SK-N-SH treated with all-trans-retinoic acid at 6 μM for 48 hours (cell line): ENCODE results near the gene UNC5CL.

Experiments used
- ARNTL ChIP-seq: fragments of 450-650 bp; formaldehyde crosslinking; IDR thresholded peaks from 2 replicates; pipeline ENCODE4 v1.5.0; 2020; ENCODE audit warnings: low read depth, mild to moderate bottlenecking, moderate library complexity, borderline replicate concordance
- CSDC2 ChIP-seq: fragments of 250-450 bp; sonication (Bioruptor Pico); IDR thresholded peaks from 2 replicates; pipeline ENCODE4 v1.5.0; 2020; ENCODE audit warnings: mild to moderate bottlenecking, moderate library complexity
- OSR1 ChIP-seq: fragments of 250-450 bp; sonication (Bioruptor Pico); IDR thresholded peaks from 2 replicates; pipeline ENCODE4 v1.8.0; 2022; ENCODE audit warnings: moderate library complexity, mild to moderate bottlenecking, inconsistent platforms
- TCF4 ChIP-seq: fragments of 250-450 bp; sonication (Bioruptor Pico); IDR thresholded peaks from 2 replicates; pipeline ENCODE4 v1.8.0; 2021; ENCODE audit warnings: mild to moderate bottlenecking, moderate library complexity, borderline replicate concordance
- ZC3H10 ChIP-seq: fragments of 250-450 bp; sonication (Bioruptor Pico); IDR thresholded peaks from 2 replicates; pipeline ENCODE4 v1.5.1; 2021; ENCODE audit warnings: mild to moderate bottlenecking, moderate library complexity
- ZFP30 ChIP-seq: fragments of 450-650 bp; formaldehyde crosslinking; IDR thresholded peaks from 2 replicates; pipeline ENCODE4 v1.5.0; 2022; ENCODE audit warnings: mild to moderate bottlenecking, moderate library complexity
- TF ChIP-seq, protein P1 (sequence below): fragments of 250-450 bp; sonication (Bioruptor Pico); IDR thresholded peaks from 2 replicates; pipeline ENCODE4 v1.8.0; 2020; ENCODE audit warnings: mild to moderate bottlenecking, moderate library complexity, borderline replicate concordance

DNA sequence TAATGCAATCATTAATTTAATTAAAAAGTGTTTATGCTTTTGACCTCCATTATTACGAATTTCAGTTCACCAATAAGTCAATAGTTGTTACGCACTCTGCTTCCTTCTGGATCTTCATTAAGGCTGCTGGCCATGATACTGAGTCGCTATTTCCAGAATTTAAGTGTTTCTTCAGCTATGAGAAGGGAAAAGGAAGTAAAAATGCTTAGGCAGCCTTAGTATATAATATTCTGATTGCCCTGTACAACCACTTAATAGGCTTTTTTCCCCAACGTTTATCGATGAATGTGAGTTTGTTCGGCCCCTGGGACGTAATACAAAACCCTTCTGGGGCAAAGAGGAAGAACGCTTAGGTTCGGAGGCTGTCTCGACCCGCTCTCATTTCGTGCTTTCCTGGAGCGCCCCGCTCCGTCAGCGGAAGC, 32.5 kb upstream of the UNC5CL start:
- TF ChIP-seq, protein P1, sequence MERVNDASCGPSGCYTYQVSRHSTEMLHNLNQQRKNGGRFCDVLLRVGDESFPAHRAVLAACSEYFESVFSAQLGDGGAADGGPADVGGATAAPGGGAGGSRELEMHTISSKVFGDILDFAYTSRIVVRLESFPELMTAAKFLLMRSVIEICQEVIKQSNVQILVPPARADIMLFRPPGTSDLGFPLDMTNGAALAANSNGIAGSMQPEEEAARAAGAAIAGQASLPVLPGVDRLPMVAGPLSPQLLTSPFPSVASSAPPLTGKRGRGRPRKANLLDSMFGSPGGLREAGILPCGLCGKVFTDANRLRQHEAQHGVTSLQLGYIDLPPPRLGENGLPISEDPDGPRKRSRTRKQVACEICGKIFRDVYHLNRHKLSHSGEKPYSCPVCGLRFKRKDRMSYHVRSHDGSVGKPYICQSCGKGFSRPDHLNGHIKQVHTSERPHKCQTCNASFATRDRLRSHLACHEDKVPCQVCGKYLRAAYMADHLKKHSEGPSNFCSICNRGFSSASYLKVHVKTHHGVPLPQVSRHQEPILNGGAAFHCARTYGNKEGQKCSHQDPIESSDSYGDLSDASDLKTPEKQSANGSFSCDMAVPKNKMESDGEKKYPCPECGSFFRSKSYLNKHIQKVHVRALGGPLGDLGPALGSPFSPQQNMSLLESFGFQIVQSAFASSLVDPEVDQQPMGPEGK (CRISPR knock-in tag), result no peak
- no peak for TF ChIP-seq ARNTL (CRISPR knock-in tag)
- TF ChIP-seq CSDC2 (CRISPR knock-in tag), result no peak
- TF ChIP-seq OSR1, result no peak
- no peak for TF ChIP-seq ZC3H10 (CRISPR knock-in tag)
- TF ChIP-seq ZFP30, result no peak
- no peak for TF ChIP-seq TCF4 (CRISPR knock-in tag)
